ENCODE measurements around the gene MARK4. TPM values are rescaled to one million over a fixed set of nuclear protein-coding genes. Genes with fewer than 3 reads are reported as not detected.

MARK4 gene
- total RNA-seq, result 10 to 100 TPM; 25.9 to 29.4 TPM

- ATAC-seq, result peak; percentile 80
- H3K4me1 Mint-ChIP-seq, result peaks cover 35% of the 10 kb centered on the region
These were observed at the start of gene MARK4 for GRCh38 chr19:45250832-45251451. Gene MARK4, plus strand, starts transcription at chr19:45251271. Its CDS starts 318 bp downstream, at chr19:45251589.

GRCh38 chr19:45202637-45203036, 48.4 kb upstream of the MARK4 start:
- no peak overlapping the region for H3K27ac Mint-ChIP-seq
- ATAC-seq (no peak), DNase-seq (no peak)
- H3K4me1 Mint-ChIP-seq, result peaks cover under 1% of the 10 kb centered on the region
- no peak overlapping the region for H3K4me3 Mint-ChIP-seq
- H3K9me3 Mint-ChIP-seq (ENCODE audit: low read depth), result no peaks in the 10 kb centered on the region
- no peaks in the 10 kb centered on the region for H3K27me3 Mint-ChIP-seq
- CTCF ChIA-PET, result interaction anchor here (1.1 kb wide), 1 partner anchor 136 kb away, joined by 3 read pairs; no protein-coding TSS in a partner anchor
- no peaks in the 10 kb centered on the region for H3K36me3 Mint-ChIP-seq

More at GRCh38 chr19:45250832-45251451, at the start of gene MARK4:
- Mint-ChIP-seq H3K27ac (peak within 1 kb of the TSS; percentile 78), H3K4me3 (peak within 1 kb of the TSS; percentile 78), H3K36me3 (no peaks in the 10 kb centered on the region), H3K27me3 (peaks cover 2% of the 10 kb centered on the region), H3K9me3 (ENCODE audit: low read depth) (no peaks in the 10 kb centered on the region)
- CTCF ChIA-PET, result interaction anchor here (1.3 to 1.8 kb wide), 2 partner anchors 88 to 164 kb away, joined by 3 to 4 read pairs; no protein-coding TSS in a partner anchor
- DNase-seq, result peak; percentile 68

GRCh38 chr19:45205810-45206209, 45.3 kb upstream of the MARK4 start:
- Mint-ChIP-seq H3K9me3 (ENCODE audit: low read depth) (no peaks in the 10 kb centered on the region), H3K27ac (no peak overlapping the region), H3K4me1 (peaks cover 6% of the 10 kb centered on the region), H3K27me3 (peaks cover 2% of the 10 kb centered on the region), H3K36me3 (no peaks in the 10 kb centered on the region), H3K4me3 (no peak overlapping the region)
- DNase-seq, result no peak
- CTCF ChIA-PET, result no interaction called here
- ATAC-seq, result no peak

- H3K27me3 Mint-ChIP-seq, result peaks cover 2% of the 10 kb centered on the region
- CTCF ChIA-PET, result no interaction called here
- ATAC-seq, result no peak
- no peak overlapping the region for H3K27ac Mint-ChIP-seq
- no peaks in the 10 kb centered on the region for H3K36me3 Mint-ChIP-seq
- peaks cover 6% of the 10 kb centered on the region for H3K4me1 Mint-ChIP-seq
- H3K4me3 Mint-ChIP-seq, result no peak overlapping the region
- no peaks in the 10 kb centered on the region for H3K9me3 Mint-ChIP-seq (ENCODE audit: low read depth)
- DNase-seq, result no peak
These were observed 44.7 kb upstream of the MARK4 start for GRCh38 chr19:45206328-45206727.

GRCh38 chr19:45211751-45212381, 39.2 kb upstream of the MARK4 start:
- Mint-ChIP-seq H3K4me3 (no peak overlapping the region), H3K36me3 (no peaks in the 10 kb centered on the region), H3K4me1 (peaks cover 7% of the 10 kb centered on the region), H3K9me3 (ENCODE audit: low read depth) (no peaks in the 10 kb centered on the region), H3K27me3 (peaks cover 26% of the 10 kb centered on the region), H3K27ac (no peak overlapping the region)
- no peak for DNase-seq
- CTCF ChIA-PET, result no interaction called here
- no peak for ATAC-seq

- Mint-ChIP-seq H3K4me1 (peaks cover 5% of the 10 kb centered on the region), H3K27me3 (peaks cover 35% of the 10 kb centered on the region), H3K4me3 (no peak overlapping the region), H3K36me3 (no peaks in the 10 kb centered on the region), H3K27ac (no peak overlapping the region), H3K9me3 (ENCODE audit: low read depth) (no peaks in the 10 kb centered on the region)
- CTCF ChIA-PET, result no interaction called here
- DNase-seq (no peak), ATAC-seq (no peak)
These were observed 38.0 kb upstream of the MARK4 start for GRCh38 chr19:45213031-45213430.

GRCh38 chr19:45215391-45216191, 35.5 kb upstream of the MARK4 start:
- Mint-ChIP-seq H3K9me3 (ENCODE audit: low read depth) (no peaks in the 10 kb centered on the region), H3K36me3 (no peaks in the 10 kb centered on the region), H3K27ac (no peak overlapping the region), H3K4me1 (peaks cover 4% of the 10 kb centered on the region), H3K27me3 (peaks cover 50% of the 10 kb centered on the region), H3K4me3 (no peak overlapping the region)
- ATAC-seq, result no peak
- DNase-seq, result no peak
- CTCF ChIA-PET, result no interaction called here

GRCh38 chr19:45216667-45217066, 34.4 kb upstream of the MARK4 start:
- no peak overlapping the region for H3K27ac Mint-ChIP-seq
- ATAC-seq (no peak), DNase-seq (no peak)
- H3K36me3 Mint-ChIP-seq, result no peaks in the 10 kb centered on the region
- H3K4me3 Mint-ChIP-seq, result no peak overlapping the region
- H3K9me3 Mint-ChIP-seq (ENCODE audit: low read depth), result no peaks in the 10 kb centered on the region
- CTCF ChIA-PET, result no interaction called here
- peaks cover 3% of the 10 kb centered on the region for H3K4me1 Mint-ChIP-seq
- peaks cover 52% of the 10 kb centered on the region for H3K27me3 Mint-ChIP-seq

- H3K27me3 Mint-ChIP-seq, result peaks cover 56% of the 10 kb centered on the region
These were observed 33.7 kb upstream of the MARK4 start for GRCh38 chr19:45217193-45217956.

GRCh38 chr19:45217957-45218334, 33.1 kb upstream of the MARK4 start:
- H3K4me1 Mint-ChIP-seq, result peaks cover 3% of the 10 kb centered on the region
- H3K27ac Mint-ChIP-seq, result no peak overlapping the region

More at GRCh38 chr19:45217193-45217956, 33.7 kb upstream of the MARK4 start:
- CTCF ChIA-PET, result no interaction called here
- no peak for ATAC-seq
- no peaks in the 10 kb centered on the region for H3K36me3 Mint-ChIP-seq
- no peak overlapping the region for H3K27ac Mint-ChIP-seq
- H3K4me1 Mint-ChIP-seq, result peaks cover 3% of the 10 kb centered on the region
- DNase-seq, result no peak
- no peaks in the 10 kb centered on the region for H3K9me3 Mint-ChIP-seq (ENCODE audit: low read depth)
- no peak overlapping the region for H3K4me3 Mint-ChIP-seq

GRCh38 chr19:45218426-45218825, 32.6 kb upstream of the MARK4 start:
- H3K27me3 Mint-ChIP-seq, result peaks cover 58% of the 10 kb centered on the region
- CTCF ChIA-PET, result interaction anchor here (0.7 kb wide), 1 partner anchor 116 kb away, joined by 4 read pairs; no protein-coding TSS in a partner anchor

More at GRCh38 chr19:45217957-45218334, 33.1 kb upstream of the MARK4 start:
- Mint-ChIP-seq H3K36me3 (no peaks in the 10 kb centered on the region), H3K9me3 (ENCODE audit: low read depth) (no peaks in the 10 kb centered on the region), H3K27me3 (peaks cover 58% of the 10 kb centered on the region), H3K4me3 (no peak overlapping the region)
- ATAC-seq (no peak), DNase-seq (no peak)
- CTCF ChIA-PET, result no interaction called here

GRCh38 chr19:45218911-45219743, 31.9 kb upstream of the MARK4 start:
- Mint-ChIP-seq H3K4me1 (peaks cover 3% of the 10 kb centered on the region), H3K4me3 (no peak overlapping the region), H3K27ac (no peak overlapping the region), H3K27me3 (peaks cover 55% of the 10 kb centered on the region), H3K36me3 (no peaks in the 10 kb centered on the region), H3K9me3 (ENCODE audit: low read depth) (no peaks in the 10 kb centered on the region)
- no peak for DNase-seq
- no peak for ATAC-seq
- CTCF ChIA-PET, result interaction anchor here (0.7 kb wide), 2 partner anchors 116 to 196 kb away, joined by 4 read pairs; no protein-coding TSS in a partner anchor

More at GRCh38 chr19:45218426-45218825, 32.6 kb upstream of the MARK4 start:
- Mint-ChIP-seq H3K9me3 (ENCODE audit: low read depth) (no peaks in the 10 kb centered on the region), H3K36me3 (no peaks in the 10 kb centered on the region), H3K4me1 (peaks cover 3% of the 10 kb centered on the region), H3K27ac (no peak overlapping the region), H3K4me3 (no peak overlapping the region)
- ATAC-seq (no peak), DNase-seq (no peak)

Data from activated CD8-positive, alpha-beta memory T cell treated with anti-CD3 and anti-CD28 coated beads, Interleukin-2, amount 10 ng/mL, durations not matched to agents 7 days and 5 days (primary cell).